NCI-H1048 (cell line): ENCODE measurements around the gene EPS15.

Experiments used
- DNase-seq: peaks from one replicate; lab custom pipeline; 2025; lab: John Stamatoyannopoulos, UW

Gene EPS15

DNA sequence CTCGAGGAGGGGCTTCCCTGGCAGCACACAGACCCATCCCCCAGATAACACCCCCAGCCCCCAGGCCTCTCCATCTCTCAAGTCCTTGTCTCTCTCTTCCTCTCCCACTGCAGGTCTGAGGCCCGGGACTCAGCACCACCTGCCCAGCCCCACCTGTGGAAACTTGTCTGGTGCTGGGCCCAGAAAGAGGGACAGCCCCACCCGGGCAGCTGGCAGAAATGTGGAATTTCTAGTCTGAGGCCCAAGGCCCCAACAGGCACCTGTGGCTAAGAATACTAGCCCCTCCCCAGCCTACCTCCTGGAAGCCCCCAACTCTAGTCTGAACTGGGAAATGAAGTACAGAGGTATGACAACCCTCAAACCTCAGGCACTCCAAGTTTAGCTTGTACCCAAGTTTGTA is 204.1 kb downstream of the EPS15 start:
- DNase-seq: no peak

DNA sequence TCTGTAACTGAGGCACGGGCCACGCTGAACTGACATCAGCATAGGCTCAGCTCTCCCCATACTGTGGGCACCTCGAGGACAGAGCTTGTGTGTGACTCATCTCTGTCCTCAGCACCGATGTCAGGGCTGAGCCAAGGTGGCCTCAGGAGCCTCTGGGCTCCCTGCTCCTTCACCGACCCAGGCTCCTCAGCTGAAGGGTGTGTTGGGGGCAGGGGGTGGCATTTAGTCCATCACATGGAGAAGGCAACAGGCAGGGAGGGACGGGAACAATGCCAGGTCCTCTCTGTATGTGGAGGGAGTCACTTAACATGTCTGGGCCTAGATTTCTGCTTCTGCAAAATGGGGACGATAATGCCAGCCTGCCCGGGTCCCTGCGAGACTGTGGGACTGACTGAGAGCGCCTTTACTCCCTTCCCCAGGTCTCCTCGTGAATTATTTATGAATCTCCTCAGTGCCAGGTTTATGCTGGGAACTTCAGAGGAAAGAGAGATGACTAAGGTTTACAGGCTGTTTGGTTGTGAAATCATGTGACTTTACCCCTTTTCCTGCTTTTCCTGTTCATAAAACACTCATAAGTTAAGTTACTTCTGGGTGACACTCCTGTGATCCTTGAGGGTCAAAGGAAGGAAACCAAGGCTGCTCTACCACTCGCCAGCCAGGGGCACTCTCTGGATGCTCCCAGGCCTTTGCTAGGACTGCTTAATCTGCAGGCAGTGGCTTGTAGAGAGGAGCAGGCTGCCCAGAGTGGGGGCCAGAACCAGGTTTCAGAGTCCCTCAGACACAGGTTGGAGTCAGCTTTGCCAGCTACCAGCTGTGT is 204.9 kb downstream of the EPS15 start:
- no peak for DNase-seq

DNA sequence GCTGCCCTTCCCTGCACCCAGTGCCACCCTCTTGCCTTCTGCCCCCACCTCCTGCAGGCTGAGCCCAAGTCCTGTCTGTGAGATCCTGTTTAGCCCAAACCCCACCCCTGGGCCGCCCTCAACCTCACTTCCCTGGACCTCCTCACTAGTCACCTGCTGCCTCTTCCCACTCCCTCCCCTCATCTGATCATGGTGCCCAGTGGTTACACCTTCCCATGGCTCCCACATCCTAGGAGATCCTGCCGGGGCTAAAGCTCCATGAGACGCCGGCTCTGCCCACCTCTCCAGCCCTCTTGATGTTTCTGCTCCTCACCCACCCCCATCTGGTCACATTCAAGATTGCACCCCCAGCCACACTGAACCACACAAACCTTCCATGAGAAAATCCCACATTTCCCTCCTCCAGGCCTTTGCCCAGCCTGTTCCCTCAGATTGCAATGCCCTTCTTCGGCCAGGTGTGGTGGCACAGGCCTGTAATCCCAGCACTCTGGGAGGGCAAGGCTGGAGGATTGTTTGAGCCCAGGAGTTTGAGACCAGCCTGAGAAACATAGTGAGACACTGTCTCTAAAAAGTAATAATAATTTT is 205.7 kb downstream of the EPS15 start:
- DNase-seq: no peak

DNA sequence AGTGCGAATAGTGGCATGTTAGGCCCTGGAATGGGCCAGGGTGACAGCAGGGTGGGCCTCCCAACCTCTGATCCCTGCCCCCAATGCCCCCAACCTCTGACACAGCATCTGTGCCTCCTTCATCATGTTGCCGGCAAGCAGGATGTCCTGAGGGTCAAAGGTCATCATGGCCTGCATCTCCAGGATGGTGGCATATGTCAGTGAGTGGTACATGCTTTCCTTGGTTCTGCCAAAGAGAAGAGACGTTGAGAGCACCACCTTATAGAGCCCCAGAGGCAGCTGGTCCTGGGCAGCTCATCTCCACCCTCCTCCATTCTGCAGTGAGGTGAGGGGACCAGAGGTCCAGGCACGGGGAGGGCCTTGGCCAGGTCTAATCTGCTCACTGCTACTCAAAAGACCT is 206.3 kb downstream of the EPS15 start:
- no peak for DNase-seq

DNA sequence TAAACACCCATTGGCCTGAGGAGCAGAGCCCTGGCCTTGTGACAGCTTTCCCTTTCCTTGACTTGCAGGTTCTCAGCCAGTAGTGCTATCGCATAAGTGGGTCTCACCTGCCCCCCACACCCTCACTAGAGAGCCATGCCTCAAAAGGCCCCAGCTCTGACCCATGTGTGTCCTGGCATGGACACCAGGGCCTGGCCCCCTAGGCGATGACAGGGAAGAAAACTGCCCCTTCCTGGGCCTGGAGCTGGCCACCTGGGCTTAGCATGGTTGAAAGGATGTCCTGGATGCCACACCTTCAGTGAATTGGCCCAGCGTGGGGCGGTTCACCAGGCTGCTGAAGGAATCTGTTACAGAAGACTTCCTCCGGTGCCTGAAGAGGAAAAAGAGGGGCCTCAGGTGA is 207.2 kb downstream of the EPS15 start:
- no peak for DNase-seq

DNA sequence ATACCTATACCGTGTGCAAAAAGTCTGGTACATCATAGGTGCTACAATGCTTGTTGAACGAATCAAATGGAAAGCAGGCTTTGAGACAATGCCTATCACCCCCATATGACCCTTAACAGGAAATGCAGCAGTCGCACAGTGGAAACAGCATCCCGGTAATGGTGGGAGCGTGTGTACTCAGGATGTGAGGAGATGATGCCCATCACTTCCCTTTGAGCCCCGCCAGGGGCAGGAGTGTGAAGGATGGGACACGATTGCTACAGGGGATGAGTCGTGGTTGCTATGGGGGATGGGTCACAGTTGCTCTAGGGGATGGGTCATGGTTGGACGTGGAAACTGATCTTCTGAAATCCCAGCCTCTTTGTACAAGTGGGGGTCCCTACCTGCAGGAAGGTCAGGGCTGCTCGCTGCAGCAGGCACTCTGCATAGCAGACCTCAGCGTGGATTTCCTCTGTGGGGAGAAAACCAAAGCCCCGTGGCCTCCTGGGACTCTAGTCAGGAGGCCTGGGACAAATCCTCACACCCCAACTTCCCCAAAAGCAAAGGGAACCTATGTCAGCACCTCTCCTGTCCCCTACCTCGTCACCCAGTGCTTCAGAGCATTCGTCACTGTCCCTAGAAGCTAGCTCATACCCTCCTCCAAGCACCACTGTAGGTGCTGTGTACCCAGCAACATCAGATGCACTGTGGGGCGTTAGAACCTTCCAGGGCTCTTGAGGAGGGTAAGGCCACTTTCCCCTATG is 208.0 kb downstream of the EPS15 start:
- DNase-seq: no peak

DNA sequence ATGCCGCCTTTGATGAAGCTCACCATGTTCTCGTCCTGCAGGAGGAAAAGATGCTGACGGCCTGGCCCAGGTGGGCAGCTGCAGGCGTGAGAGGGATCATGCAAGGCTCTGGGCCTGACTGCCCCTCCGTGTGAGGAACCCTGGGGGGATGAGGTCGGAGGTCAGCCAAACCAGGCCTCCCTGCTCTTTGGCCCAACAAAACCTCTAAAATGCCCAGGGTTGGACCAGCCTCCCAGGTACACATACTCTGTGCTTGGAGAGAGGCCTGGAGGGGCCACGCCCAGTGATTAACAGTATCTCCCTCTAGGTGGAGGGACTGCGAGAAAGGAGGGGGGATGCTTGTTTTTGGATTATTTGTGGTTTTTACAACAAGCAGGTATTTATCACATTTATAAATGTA is 209.8 kb downstream of the EPS15 start:
- no peak for DNase-seq

DNA sequence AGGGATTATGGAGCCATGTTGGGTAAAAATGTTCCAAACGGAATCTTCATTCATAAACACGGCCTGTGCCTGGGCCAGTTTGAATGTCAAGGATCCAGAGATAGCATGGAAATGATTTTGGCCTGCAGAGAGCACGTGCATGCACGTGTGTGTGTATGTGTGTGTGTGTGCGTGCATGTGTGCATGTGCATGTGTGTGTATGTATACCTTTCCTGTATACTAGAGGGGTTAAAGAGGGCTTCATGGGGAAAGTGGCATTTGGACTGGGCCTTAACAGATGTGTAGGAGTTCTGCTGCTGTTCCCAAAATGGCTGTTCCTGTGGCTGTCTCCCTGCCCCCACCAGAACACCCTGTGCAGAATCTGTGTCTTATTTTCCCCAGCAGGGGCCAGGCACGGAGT is 210.4 kb downstream of the EPS15 start:
- no peak for DNase-seq

DNA sequence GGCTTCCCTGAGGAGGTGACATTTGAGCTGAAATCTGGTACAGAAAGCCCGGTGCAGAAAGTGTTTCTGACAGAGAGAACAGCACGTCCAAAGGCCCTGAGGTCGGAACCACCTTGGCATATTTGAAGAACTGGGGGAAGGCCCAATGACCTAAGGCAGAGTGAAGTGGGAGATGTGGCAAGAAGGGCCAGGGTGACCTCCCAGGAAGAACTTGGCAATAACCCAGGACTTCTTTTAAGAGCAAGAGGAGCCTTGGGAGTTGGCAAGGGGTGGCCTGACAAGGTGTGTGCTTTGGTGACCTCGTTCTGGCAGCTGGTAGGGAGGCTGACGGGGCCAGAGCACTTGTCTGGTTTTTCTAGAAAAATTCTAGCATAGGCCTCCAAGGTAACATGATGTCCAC is 212.1 kb downstream of the EPS15 start:
- DNase-seq: no peak

DNA sequence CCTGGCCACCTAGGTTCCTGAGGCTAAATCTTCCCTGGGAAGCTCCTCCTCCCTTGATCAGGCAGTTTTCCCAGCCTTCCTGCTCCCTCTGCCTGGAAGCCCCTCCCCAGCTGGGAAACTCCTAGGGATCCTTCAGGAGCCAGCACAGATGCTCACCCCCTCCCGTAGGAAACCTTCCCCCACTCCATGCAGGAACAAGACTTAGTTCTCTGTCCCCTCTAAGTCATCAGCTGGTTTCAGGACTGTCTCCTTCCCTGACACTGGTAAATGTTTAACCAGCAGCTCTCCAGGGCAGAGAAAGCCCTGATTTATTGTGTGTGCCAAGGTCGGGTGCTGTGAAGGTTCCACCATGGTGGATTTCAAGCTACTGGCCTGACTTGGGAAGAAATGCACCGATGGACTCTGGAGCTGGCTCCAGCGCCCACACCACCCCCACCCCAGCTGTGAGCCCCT is 213.7 kb downstream of the EPS15 start:
- no peak for DNase-seq

DNA sequence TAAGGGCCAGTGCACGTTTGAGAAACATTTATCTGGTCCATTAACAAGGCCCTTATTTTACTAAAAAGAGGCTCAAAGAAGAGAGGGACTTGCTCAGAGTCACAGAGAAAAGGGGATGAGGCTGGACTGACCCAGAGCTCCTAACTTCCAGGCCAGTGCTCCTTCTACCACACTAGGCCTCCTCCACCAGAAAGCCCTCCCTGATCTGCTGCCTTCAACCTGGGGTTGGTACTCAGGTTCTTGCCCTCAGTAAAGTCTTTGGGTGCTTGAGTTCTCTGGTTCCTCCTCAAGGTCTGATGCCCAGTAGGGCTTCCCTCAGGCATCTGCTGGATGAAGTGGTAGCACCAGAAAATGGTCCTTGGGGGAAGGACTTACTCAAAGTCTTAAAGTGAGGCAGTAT is 214.7 kb downstream of the EPS15 start:
- DNase-seq: no peak
